ENCODE measurements around the gene CPVL. TPM values are rescaled to one million over a fixed set of nuclear protein-coding genes. Genes with fewer than 3 reads are reported as not detected.

Gene CPVL
- total and polyA plus RNA-seq, 2 of the 4 experiments (the other 2 are of a cell fraction) = not detected

DNA sequence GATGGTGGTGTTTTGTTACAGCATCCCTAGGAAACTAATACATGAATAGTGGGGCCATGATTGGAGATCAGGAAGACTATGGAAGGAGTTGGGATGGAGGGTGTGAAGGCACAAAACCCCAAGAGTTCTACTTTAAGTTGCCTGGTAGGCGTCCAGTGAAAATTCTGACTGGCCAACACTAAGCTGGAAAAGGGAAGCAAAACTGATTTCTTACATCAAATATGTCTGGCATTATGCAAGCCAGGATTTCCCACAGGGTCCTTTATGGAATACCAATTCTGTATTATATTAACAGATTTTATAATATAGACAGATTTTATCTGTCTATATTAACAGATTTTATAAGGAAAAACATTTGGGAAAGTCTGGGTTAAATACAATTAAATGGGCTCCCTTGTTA is 16.2 kb downstream of the CPVL start:
- Histone ChIP-seq H3K4me2 (ENCODE audit: low read depth, low read length) (no peak overlapping the region), H3K4me1 (ENCODE audit: control insufficient read depth, insufficient read depth, low read length) (no peaks in the 10 kb centered on the region), H3K23ac (ENCODE audit: low read depth, low read length) (no peak overlapping the region), H4K20me1 (ENCODE audit: insufficient read depth, low read length) (no peaks in the 10 kb centered on the region), H3K18ac (ENCODE audit: low read depth, low read length) (no peak overlapping the region), H3K9me1 (ENCODE audit: insufficient read depth, low read length) (no peaks in the 10 kb centered on the region), H3K56ac (ENCODE audit: extremely low read depth, insufficient read depth, low read length) (no peak overlapping the region), H2AFZ (replicated peaks; ENCODE audit: low read length, poor library complexity) (no peak overlapping the region), H3K36me3 (ENCODE audit: control insufficient read depth, insufficient read depth, low read length) (no peaks in the 10 kb centered on the region), H3K9ac (ENCODE audit: low read depth, low read length) (no peak overlapping the region), H3K27ac (ENCODE audit: insufficient read depth, low read length) (no peak overlapping the region), H4K5ac (ENCODE audit: low read depth, low read length) (no peak overlapping the region), H3K27me3 (ENCODE audit: control insufficient read depth, insufficient read depth, low read length) (no peaks in the 10 kb centered on the region), H3K14ac (replicated peaks; ENCODE audit: low read depth, low read length) (no peak overlapping the region), H2AK5ac (ENCODE audit: low read depth, low read length) (no peak overlapping the region), H3K4me3 (ENCODE audit: insufficient read depth, low read depth, low read length) (no peak overlapping the region), H4K91ac (ENCODE audit: insufficient read depth, low read depth, low read length) (no peak overlapping the region), H3K79me1 (ENCODE audit: low read depth in 1 of 2, low read length in 2 of 2) (no peaks in the 10 kb centered on the region), H4K8ac (ENCODE audit: low read depth in 2 of 2, low read length in 2 of 2) (no peak overlapping the region), H2BK120ac (ENCODE audit: low read depth, low read length) (no peak overlapping the region), H3K4ac (ENCODE audit: low read depth, low read length) (no peak overlapping the region), H2BK5ac (ENCODE audit: low read depth, low read length, poor library complexity, severe bottlenecking) (no peak overlapping the region), H2BK20ac (ENCODE audit: low read depth, low read length) (no peak overlapping the region), H3K9me3 (ENCODE audit: control insufficient read depth, insufficient read depth, low read length) (no peaks in the 10 kb centered on the region), H2BK15ac (ENCODE audit: low read depth, low read length) (no peak overlapping the region), H2AK9ac (replicated peaks; ENCODE audit: low read depth, low read length, poor library complexity) (no peak overlapping the region)
- TF ChIP-seq, protein P1, sequence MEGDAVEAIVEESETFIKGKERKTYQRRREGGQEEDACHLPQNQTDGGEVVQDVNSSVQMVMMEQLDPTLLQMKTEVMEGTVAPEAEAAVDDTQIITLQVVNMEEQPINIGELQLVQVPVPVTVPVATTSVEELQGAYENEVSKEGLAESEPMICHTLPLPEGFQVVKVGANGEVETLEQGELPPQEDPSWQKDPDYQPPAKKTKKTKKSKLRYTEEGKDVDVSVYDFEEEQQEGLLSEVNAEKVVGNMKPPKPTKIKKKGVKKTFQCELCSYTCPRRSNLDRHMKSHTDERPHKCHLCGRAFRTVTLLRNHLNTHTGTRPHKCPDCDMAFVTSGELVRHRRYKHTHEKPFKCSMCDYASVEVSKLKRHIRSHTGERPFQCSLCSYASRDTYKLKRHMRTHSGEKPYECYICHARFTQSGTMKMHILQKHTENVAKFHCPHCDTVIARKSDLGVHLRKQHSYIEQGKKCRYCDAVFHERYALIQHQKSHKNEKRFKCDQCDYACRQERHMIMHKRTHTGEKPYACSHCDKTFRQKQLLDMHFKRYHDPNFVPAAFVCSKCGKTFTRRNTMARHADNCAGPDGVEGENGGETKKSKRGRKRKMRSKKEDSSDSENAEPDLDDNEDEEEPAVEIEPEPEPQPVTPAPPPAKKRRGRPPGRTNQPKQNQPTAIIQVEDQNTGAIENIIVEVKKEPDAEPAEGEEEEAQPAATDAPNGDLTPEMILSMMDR (conservative IDR thresholded peaks at IDR 0.05; ENCODE audit: low read depth, low read length) = no peak
- no peak for TF ChIP-seq FOS (IDR thresholded peaks at IDR 0.05; ENCODE audit: low read depth, low read length)
- TF ChIP-seq MAZ (IDR thresholded peaks at IDR 0.05; ENCODE audit: borderline replicate concordance, low read depth, low read length) = no peak
- no peak for TF ChIP-seq BHLHE40 (IDR thresholded peaks at IDR 0.05; ENCODE audit: low read depth, low read length)
- no peak for TF ChIP-seq CEBPB (IDR thresholded peaks at IDR 0.05; ENCODE audit: low read depth, low read length)
- no peak for TF ChIP-seq RFX5 (IDR thresholded peaks at IDR 0.05; ENCODE audit: low read depth, low read length)
- TF ChIP-seq MAFK (IDR thresholded peaks at IDR 0.05; ENCODE audit: low read depth, low read length) = no peak
- TF ChIP-seq CHD1 (IDR thresholded peaks at IDR 0.05; ENCODE audit: low read depth, low read length) = no peak
- TF ChIP-seq, protein P2, sequence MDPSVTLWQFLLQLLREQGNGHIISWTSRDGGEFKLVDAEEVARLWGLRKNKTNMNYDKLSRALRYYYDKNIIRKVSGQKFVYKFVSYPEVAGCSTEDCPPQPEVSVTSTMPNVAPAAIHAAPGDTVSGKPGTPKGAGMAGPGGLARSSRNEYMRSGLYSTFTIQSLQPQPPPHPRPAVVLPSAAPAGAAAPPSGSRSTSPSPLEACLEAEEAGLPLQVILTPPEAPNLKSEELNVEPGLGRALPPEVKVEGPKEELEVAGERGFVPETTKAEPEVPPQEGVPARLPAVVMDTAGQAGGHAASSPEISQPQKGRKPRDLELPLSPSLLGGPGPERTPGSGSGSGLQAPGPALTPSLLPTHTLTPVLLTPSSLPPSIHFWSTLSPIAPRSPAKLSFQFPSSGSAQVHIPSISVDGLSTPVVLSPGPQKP (IDR thresholded peaks at IDR 0.05; ENCODE audit: borderline replicate concordance, low read depth, low read length) = no peak
- TF ChIP-seq RAD21 (IDR thresholded peaks at IDR 0.05; ENCODE audit: low read length) = no peak
- TF ChIP-seq MXI1 (IDR thresholded peaks at IDR 0.05; ENCODE audit: borderline replicate concordance, low read depth, low read length) = no peak
- TF ChIP-seq POLR2A (IDR thresholded peaks at IDR 0.05; ENCODE audit: low read depth, low read length) = no peak
- WGBS, 2 experiments (ENCODE audit: extremely low coverage in 2 of 2, insufficient read length in 1 of 2) = no CpG with 5 or more reads among the region's 1 CpG
- CTCF ChIA-PET = no interaction called here
- POLR2A ChIA-PET (ENCODE audit: unreplicated experiment) = no interaction called here
- dilution Hi-C loops (cut with HindIII; ENCODE audit: low sequenced_read_pairs, unreplicated experiment) = no loop called here
- no TSS peak for BruUV-seq (replicated peaks)
- in situ Hi-C loops (cut with MboI; ENCODE audit: low sequenced_read_pairs) = no loop called here
- no peak for DNase-seq
- intact Hi-C loops (cut with micrococcal nuclease) = no loop called here
- no peak for ATAC-seq (ENCODE audit: low read depth)

Data from IMR-90 (cell line).